Small intestine (tissue), 7 donors: ENCODE measurements around the gene GRB10. TPM values are rescaled to one million over a fixed set of nuclear protein-coding genes. Genes with fewer than 3 reads are reported as not detected.
A peak's percentile ranks its signal among the peaks of the same experiment; 100 is the strongest.

Source experiments
- DNase-seq, 2 donors: peaks; one replicate each; pipeline versions ENCODE4 v3.0.0 to v3.0.0-alpha.2; 2013
- FAIRE-seq: peaks from 2 replicates; lab custom pipeline; 2012; peaks lifted over from hg19 to GRCh38; lab: Jason Lieb, UNC
- H3K27ac ChIP-seq, 3 donors: one replicate each; pipeline ENCODE4 v1.5.1; 2013; ENCODE audit warnings: low read length in 2 of 3, mild to moderate bottlenecking in 2 of 3, control low read depth in 1 of 3, inconsistent platforms in 1 of 3, low read depth in 1 of 3, moderate library complexity in 1 of 3
- H3K27me3 ChIP-seq, 3 donors: one replicate each; pipeline ENCODE4 v1.6.1; 2013; ENCODE audit warnings: low read length in 3 of 3, inconsistent platforms in 1 of 3; ENCODE audit not compliant: control insufficient read depth in 3 of 3, insufficient read depth in 3 of 3
- H3K36me3 ChIP-seq, 3 donors: one replicate each; pipeline ENCODE4 v1.6.1; 2013; ENCODE audit warnings: low read length in 3 of 3, inconsistent platforms in 1 of 3, low read depth in 1 of 3, mild to moderate bottlenecking in 1 of 3, moderate library complexity in 1 of 3; ENCODE audit not compliant: control insufficient read depth in 3 of 3, insufficient read depth in 2 of 3
- H3K4me1 ChIP-seq, 3 donors: one replicate each; pipeline ENCODE4 v1.6.1; 2013; ENCODE audit warnings: low read length in 2 of 3, inconsistent platforms in 1 of 3, low read depth in 1 of 3, mild to moderate bottlenecking in 1 of 3, moderate library complexity in 1 of 3; ENCODE audit not compliant: control insufficient read depth in 3 of 3, insufficient read depth in 2 of 3
- H3K4me3 ChIP-seq, 3 donors: one replicate each; pipeline ENCODE4 v1.5.1; 2013; ENCODE audit warnings: low read length in 3 of 3, control low read depth in 1 of 3, inconsistent platforms in 1 of 3, low read depth in 1 of 3, mild to moderate bottlenecking in 1 of 3, moderate library complexity in 1 of 3
- H3K9me3 ChIP-seq, 2 donors: one replicate each; pipeline ENCODE4 v1.6.1; 2013; ENCODE audit warnings: low read depth in 1 of 2, low read length in 1 of 2; ENCODE audit not compliant: control insufficient read depth in 2 of 2, insufficient read depth in 1 of 2
- WGBS, 3 donors: extraction: QIAGEN DNeasy Blood & Tissue Kit; methylation state at CpG; one replicate each; pipeline ENCODE4 v1.1.7; 2013; 5-methylcytosine and 5-hydroxymethylcytosine counted together
- polyA plus RNA-seq, 4 donors: library from polyadenylated mRNA; stranded (reverse) in 3 of 4; unstranded in 1 of 4; fragments of 200-250 nt in 3 of 4; fragments of 120-200 nt in 1 of 4; gene quantifications; one replicate each; pipeline versions ENCODE4 v1.2.1 to v1.2.3, GENCODE V29; 2013
- donor health status: healthy with polysubstance abuse.
- donor health status: control.
- donor health status: control.
- donor health status: Bipolar disorder and iron deficiency.
- donor health status: healthy.

The GRB10 gene
- polyA plus RNA-seq, 4 donors = 14.5 to 33.8 (median 22.1) TPM

DNA sequence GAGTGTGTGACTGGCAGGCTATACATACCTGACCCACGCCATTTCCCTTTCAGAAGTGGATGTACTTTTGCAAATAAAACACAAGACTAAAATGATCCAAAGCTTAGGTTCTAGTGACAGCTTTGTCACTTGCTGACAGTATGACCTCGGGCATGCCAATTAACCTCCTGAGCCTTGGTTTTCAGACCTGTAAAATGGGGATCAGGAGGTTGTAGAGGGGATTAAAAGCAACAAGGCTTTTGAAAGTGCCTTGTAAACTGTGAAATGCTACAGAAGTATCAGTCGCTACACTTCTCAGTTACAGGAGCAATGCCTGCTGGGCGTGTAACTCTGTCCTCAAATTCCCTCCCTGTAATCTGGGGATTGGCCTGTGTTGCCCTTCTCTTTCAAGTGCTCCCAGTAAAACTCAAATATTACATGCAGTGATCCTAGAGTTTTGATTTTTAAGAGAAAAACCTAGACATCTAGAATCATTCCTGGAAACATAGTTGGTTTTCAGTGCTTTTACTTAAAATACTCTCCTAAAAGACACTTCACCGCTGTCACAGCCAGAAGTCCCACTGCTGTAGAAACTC is 8.8 kb upstream of the GRB10 start:
- H3K4me1 ChIP-seq = peaks cover 1 to 12% (median 3%) of the 10 kb centered on the region in 3 donors
- H3K27me3 ChIP-seq = peaks cover 0 to 33% (median 0%) of the 10 kb centered on the region in 3 donors
- H3K27ac ChIP-seq = no peak overlapping the region
- DNase-seq = no peak
- no peak for FAIRE-seq
- peaks cover 0 to 25% of the 10 kb centered on the region in 2 donors for H3K9me3 ChIP-seq
- H3K4me3 ChIP-seq = peak overlapping the region in 1 of 3 donors; percentile 51
- H3K36me3 ChIP-seq = peaks cover 0 to 4% (median 0%) of the 10 kb centered on the region in 3 donors
- 45 to 60% (median 55%) methylated on average over 5 of the region's 5 CpGs for WGBS, 3 donors

DNA sequence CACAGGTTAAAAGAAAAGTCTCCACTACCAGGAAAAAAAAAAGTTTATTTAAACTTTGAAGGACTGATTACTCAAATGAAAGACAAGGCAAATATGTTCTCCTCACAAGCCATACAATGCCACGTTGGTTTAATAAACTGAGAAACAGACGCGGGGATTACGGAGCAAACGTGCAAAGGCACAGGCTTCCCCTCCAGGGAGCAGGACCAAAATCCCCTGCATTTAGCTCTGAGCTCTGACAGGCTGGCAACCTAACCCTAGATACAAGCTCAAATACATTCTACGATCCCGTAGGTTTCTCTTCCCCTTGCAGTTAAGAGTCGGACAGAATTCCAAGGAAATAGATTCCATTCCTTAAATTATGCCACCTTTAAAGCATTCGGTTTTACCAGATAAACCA is 7.7 kb upstream of the GRB10 start:
- DNase-seq (no peak), FAIRE-seq (no peak)
- peaks cover 0 to 4% (median 0%) of the 10 kb centered on the region in 3 donors for H3K36me3 ChIP-seq
- H3K4me3 ChIP-seq = no peak overlapping the region
- peaks cover 0 to 25% of the 10 kb centered on the region in 2 donors for H3K9me3 ChIP-seq
- 54 to 76% (median 60%) methylated on average over 9 of the region's 9 CpGs for WGBS, 3 donors
- H3K27me3 ChIP-seq = peaks cover 0 to 31% (median 0%) of the 10 kb centered on the region in 3 donors
- H3K4me1 ChIP-seq = peaks cover 1 to 12% (median 3%) of the 10 kb centered on the region in 3 donors
- no peak overlapping the region for H3K27ac ChIP-seq

DNA sequence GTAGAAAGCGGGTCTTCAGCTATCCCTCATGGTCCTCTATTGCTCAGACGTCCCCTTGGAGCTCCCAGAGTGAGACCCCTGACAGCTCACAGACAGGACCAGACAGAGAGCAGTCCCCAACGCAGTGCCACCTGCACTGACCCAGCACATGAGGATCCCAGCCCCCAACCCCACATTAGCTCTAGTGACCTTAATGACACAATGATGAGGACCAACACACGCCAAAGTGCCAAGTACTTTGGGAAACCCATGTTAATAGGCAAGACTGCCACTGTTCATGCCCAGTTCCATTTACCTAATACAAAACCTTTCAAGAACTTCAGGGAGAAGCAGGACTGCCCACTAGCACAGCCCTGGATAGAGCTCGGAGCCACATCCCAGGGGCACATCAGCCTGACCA is 5.7 kb upstream of the GRB10 start:
- peaks cover 0 to 4% (median 0%) of the 10 kb centered on the region in 3 donors for H3K36me3 ChIP-seq
- WGBS, 3 donors = 93 to 96% (median 93%) methylated on average over 5 of the region's 5 CpGs
- H3K4me1 ChIP-seq = peaks cover 3 to 8% (median 5%) of the 10 kb centered on the region in 3 donors
- DNase-seq = no peak
- H3K27ac ChIP-seq = no peak overlapping the region
- H3K27me3 ChIP-seq = peaks cover 0 to 28% (median 1%) of the 10 kb centered on the region in 3 donors
- H3K9me3 ChIP-seq = peaks cover 0 to 25% of the 10 kb centered on the region in 2 donors
- FAIRE-seq = no peak
- no peak overlapping the region for H3K4me3 ChIP-seq

DNA sequence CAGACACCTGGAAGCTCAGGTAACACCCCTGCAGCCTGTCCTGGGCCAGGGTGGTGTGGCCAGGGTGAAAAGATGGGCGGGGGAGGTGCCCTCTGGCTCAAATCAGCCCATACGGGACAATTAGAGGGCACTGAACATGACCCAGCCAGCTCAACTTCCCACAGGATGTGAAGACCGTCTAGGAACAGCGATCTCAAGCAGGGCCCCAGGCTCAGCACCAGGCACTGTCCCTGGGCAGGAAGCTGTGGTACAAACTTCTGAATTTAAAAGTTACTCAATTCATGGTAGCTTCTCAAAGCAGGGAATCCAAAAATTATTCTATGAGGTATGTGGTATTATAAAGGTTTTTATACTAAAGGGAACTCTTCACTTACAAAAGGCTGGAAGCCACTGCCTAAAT is 5.1 kb upstream of the GRB10 start:
- Histone ChIP-seq H3K27me3 (peaks cover 0 to 31% (median 3%) of the 10 kb centered on the region in 3 donors), H3K4me1 (peaks cover 5 to 8% (median 5%) of the 10 kb centered on the region in 3 donors), H3K4me3 (no peak overlapping the region), H3K9me3 (peaks cover 0 to 25% of the 10 kb centered on the region in 2 donors), H3K36me3 (peaks cover 0 to 4% (median 0%) of the 10 kb centered on the region in 3 donors), H3K27ac (no peak overlapping the region)
- DNase-seq = no peak
- 64 to 87% (median 78%) methylated on average over 4 of the region's 4 CpGs for WGBS, 3 donors
- FAIRE-seq = no peak

DNA sequence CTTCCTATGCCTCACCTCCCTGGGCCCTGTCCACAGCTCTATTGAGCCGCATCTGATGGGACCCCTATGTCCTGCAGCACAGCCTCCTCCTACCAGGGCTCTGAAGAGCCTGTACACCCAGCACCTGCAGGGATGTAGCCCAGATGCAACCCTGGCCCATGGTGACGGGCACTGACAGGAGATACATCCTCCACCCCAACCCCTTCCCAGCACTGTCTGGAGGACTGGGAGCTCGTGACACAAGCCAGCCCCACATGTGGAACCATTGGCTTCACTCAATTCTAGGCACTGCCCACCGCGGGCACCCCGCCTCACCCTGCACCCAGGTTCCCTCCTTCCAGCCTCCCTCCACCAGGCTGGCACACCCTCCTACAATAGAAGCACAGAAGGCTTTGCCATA is 2.6 kb upstream of the GRB10 start:
- WGBS, 3 donors = 86 to 92% (median 91%) methylated on average over 6 of the region's 6 CpGs
- H3K4me1 ChIP-seq = peaks cover 0 to 4% (median 4%) of the 10 kb centered on the region in 3 donors
- H3K27me3 ChIP-seq = peaks cover 0 to 17% (median 3%) of the 10 kb centered on the region in 3 donors
- peaks cover 0 to 4% (median 0%) of the 10 kb centered on the region in 3 donors for H3K36me3 ChIP-seq
- H3K27ac ChIP-seq = no peak overlapping the region
- DNase-seq (no peak), FAIRE-seq (no peak)
- peaks cover 0 to 25% of the 10 kb centered on the region in 2 donors for H3K9me3 ChIP-seq
- no peak overlapping the region for H3K4me3 ChIP-seq

DNA sequence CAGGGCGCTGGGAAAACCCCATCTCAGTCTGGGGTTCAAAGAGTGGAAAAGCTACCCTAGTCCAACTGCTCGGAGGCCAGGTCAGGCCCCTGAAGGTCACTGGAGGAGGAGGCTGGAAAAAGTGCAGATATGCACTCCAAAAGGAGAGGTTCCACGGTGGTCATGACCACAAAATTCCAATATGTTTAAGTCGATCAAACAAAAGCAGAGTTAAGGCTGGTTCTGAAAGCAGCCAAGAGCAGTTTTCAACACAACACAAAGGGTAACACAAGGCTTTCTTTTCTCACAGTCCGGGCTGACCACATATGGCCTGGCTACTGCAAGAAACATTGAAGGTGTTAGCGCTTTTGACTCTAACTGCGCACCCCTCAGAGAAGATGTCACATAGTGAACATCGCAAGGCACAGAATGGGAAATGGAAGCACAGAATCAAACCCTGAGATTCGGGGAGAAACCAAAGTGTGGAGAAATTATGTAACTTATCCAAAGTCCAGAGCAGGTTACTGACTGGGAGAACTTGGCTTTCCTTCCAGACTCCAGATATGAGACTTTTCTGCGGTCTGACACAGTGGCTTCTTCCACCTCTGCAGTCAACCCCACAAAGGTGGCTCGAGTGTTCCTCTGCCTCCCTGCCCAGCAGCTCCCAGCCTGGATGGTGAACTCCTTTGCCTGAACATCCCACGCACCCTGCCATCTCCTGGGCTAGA is 1.3 kb upstream of the GRB10 start:
- FAIRE-seq (no peak), DNase-seq (peak in 1 of 2 donors; percentile 58)
- 72 to 83% (median 73%) methylated on average over 12 of the region's 12 CpGs for WGBS, 3 donors
- Histone ChIP-seq H3K36me3 (peaks cover 0 to 4% (median 0%) of the 10 kb centered on the region in 3 donors), H3K27ac (no peak overlapping the region), H3K4me3 (no peak overlapping the region), H3K9me3 (peaks cover 0 to 21% of the 10 kb centered on the region in 2 donors), H3K4me1 (peaks cover 0 to 4% (median 3%) of the 10 kb centered on the region in 3 donors), H3K27me3 (peaks cover 0 to 15% (median 3%) of the 10 kb centered on the region in 3 donors)

DNA sequence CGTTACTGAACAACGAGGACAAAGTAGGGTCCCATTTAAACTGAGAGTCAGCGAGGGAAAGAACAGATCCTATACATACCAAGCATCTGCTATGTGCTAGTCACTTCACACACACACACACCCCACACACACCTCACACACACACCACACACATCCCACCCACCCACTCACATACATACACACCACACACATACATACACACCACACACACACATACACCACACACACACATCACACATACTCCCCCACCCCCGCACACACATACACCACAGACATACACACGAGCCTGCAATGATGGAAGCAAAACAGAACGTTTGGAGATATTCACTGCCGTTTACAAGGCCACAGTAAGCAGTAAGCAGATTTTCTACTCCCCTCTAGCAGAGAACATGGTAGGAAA is 607 bp upstream of the GRB10 start:
- no peak for FAIRE-seq

More for the DNA sequence above, 607 bp upstream of the GRB10 start:
- peaks cover 0 to 4% (median 0%) of the 10 kb centered on the region in 3 donors for H3K36me3 ChIP-seq
- peaks cover 0 to 18% (median 3%) of the 10 kb centered on the region in 3 donors for H3K27me3 ChIP-seq
- no peak for DNase-seq
- H3K4me3 ChIP-seq = peak overlapping the region in 1 of 3 donors; percentile 11
- 55 to 61% (median 56%) methylated on average over 7 of the region's 7 CpGs for WGBS, 3 donors
- peaks cover 0 to 15% of the 10 kb centered on the region in 2 donors for H3K9me3 ChIP-seq
- peaks cover 0 to 4% (median 3%) of the 10 kb centered on the region in 3 donors for H3K4me1 ChIP-seq
- H3K27ac ChIP-seq = no peak overlapping the region
